Neural cell (in vitro differentiated cells): ENCODE results near the gene CDH4.
"Not testable (repeated sequence)": the region's sequence is repeated elsewhere in the genome, so short reads cannot be mapped to it uniquely, and the experiment has no call there.

Experiments
- CTCF ChIP-seq: fragments of 450-650 bp; IDR thresholded peaks from 2 replicates; pipeline ENCODE4 v1.5.1; 2014; ENCODE audit warnings: antibody characterized with exemption, mild to moderate bottlenecking, moderate library complexity; ENCODE audit not compliant: poor library complexity, severe bottlenecking
- EP300 ChIP-seq: fragments of 450-650 bp; conservative IDR thresholded peaks from 2 replicates; pipeline ENCODE4 v1.6.1; 2014; ENCODE audit warnings: antibody characterized with exemption, mild to moderate bottlenecking, moderate library complexity; ENCODE audit not compliant: poor library complexity, severe bottlenecking
- EZH2 ChIP-seq: fragments of 200-600, 300-800 bp; shearing (Covaris generic), sonication (generic); IDR thresholded peaks from 2 replicates; pipeline ENCODE4 v1.6.1; 2014; ENCODE audit warnings: antibody characterized with exemption, low read length, borderline replicate concordance, mild to moderate bottlenecking; ENCODE audit not compliant: insufficient read depth, poor library complexity, severe bottlenecking
- POLR2AphosphoS5 ChIP-seq: IDR thresholded peaks from 2 replicates; pipeline ENCODE4 v1.6.1; 2012
- RAD21 ChIP-seq: fragments of 450-650 bp; conservative IDR thresholded peaks from 2 replicates; pipeline ENCODE4 v1.6.1; 2014; ENCODE audit warnings: antibody characterized with exemption, mild to moderate bottlenecking, moderate library complexity
- SMC3 ChIP-seq: fragments of 450-650 bp; conservative IDR thresholded peaks from 2 replicates; pipeline ENCODE4 v1.6.1; 2014; ENCODE audit warnings: antibody characterized with exemption, mild to moderate bottlenecking, moderate library complexity; ENCODE audit not compliant: poor library complexity
- TAF1 ChIP-seq: IDR thresholded peaks from 2 replicates; pipeline ENCODE4 v1.6.1; 2012; ENCODE audit warnings: low read depth

DNA sequence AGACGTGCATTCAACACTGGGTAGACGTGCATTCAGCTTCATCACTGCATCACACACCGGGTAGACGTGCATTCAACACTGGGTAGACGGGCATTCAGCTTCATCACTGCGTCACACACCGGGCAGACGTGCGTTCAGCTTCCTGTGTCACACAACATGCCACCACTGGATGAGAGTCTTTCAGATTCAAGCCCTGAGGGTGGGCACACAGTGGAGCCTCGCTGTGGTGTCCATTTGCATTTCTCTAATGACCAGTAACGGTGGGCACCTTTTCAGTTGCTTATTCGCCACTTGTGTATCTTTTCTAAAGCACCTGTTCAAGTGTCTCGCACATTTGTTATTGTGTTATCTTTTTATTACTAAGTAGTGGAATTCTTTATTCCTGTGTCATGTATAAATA is 719.5 kb downstream of the CDH4 start:
- TF ChIP-seq CTCF, EZH2, POLR2AphosphoS5, EP300, TAF1, SMC3, RAD21: not testable (repeated sequence)
